ENCODE data around the gene NISCH.

DNA sequence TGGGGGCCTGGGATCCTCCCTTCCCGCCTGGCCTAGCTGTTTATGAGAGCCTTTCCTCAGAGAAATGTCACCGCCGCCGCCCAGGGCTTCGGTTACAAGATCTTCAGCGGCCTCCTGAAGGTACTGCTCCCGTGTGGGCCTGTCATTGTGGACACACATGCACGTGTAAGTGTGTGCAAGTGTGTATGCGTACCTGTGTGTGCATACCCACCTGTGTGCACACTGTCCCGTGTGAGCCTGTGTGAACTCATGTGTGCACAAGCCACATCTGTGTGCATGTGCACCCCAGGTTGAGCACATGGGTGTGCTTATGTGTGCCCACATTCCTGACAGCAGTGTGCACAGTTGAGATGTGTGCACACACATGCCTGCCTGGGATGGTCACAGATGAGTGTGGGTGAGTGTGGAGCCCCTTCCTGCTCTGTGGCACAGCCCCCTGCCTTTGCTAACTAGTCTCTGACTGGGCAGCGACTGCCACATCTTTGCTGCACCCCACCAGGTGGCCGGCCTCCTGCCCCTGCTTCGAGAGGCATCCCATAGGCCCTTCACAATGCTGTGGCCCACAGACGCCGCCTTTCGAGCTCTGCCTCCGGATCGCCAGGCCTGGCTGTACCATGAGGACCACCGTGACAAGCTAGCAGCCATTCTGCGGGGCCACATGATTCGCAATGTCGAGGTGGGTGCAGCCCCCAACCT, 64.2 kb downstream of the NISCH start:
- TF ChIP-seq, protein P1, sequence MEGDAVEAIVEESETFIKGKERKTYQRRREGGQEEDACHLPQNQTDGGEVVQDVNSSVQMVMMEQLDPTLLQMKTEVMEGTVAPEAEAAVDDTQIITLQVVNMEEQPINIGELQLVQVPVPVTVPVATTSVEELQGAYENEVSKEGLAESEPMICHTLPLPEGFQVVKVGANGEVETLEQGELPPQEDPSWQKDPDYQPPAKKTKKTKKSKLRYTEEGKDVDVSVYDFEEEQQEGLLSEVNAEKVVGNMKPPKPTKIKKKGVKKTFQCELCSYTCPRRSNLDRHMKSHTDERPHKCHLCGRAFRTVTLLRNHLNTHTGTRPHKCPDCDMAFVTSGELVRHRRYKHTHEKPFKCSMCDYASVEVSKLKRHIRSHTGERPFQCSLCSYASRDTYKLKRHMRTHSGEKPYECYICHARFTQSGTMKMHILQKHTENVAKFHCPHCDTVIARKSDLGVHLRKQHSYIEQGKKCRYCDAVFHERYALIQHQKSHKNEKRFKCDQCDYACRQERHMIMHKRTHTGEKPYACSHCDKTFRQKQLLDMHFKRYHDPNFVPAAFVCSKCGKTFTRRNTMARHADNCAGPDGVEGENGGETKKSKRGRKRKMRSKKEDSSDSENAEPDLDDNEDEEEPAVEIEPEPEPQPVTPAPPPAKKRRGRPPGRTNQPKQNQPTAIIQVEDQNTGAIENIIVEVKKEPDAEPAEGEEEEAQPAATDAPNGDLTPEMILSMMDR (optimal IDR thresholded peaks at IDR 0.05 in 1 of 3, IDR thresholded peaks at IDR 0.05 in 1 of 3, conservative IDR thresholded peaks at IDR 0.05 in 1 of 3; ENCODE audit: extremely low read depth in 1 of 3, insufficient read depth in 2 of 3, low read length in 3 of 3), result no peak
- no peak for TF ChIP-seq EZH2 (IDR thresholded peaks at IDR 0.05; ENCODE audit: low read length)
